COLO668 (cell line): ENCODE measurements around the gene PARD3.

Experiments used
- DNase-seq: peaks from one replicate; lab custom pipeline; 2025; ENCODE audit not compliant: unreplicated experiment; lab: John Stamatoyannopoulos, UW

The PARD3 gene

DNA sequence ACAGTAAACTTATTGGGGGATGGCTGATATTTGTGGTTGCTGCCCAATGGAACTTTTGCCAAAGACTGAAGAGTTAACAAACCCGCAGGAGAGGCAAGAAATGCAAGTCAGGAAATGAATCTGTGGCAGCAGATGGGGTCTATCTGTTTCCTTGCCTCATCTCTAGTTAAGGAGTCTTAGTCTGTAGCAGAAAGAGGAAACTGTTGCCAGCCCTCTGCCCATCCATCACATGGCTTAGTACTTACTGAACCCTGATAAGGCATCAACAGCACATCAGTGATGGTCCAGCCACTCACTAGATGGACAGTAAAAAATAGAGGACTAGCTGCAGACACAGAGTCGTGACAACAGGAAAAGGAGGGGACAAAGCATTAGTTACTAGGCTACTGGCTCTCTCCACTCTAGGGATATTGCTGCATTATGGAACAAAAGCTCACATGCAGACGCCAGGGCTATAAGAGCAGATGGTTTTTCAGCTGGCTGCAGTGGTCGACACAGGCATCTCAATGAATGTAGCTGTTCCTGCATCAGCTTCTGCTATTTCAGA lies 614.7 kb downstream of the PARD3 start:
- DNase-seq: no peak

DNA sequence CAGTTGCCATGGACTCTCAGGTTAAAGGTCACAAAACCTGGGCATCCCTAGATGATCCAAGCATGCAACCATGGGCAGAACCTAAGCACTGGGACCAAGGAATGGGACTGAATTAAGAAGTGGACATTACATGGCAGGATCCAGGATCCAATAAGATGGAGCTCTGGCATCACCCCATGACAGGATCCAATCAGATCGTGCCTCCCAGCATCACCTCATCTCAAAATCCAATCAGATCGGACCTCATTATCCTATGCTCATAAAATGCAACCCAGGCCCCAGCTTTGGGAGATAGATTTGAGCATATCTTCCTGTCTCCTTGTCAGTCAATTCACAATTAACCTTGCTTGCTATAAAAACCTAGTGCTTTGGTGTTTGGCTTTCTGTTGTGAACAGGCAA lies 616.1 kb downstream of the PARD3 start:
- DNase-seq: no peak

GRCh38 chr10:34196058-34196433 lies 619.0 kb downstream of the PARD3 start:
- DNase-seq: no peak

DNA sequence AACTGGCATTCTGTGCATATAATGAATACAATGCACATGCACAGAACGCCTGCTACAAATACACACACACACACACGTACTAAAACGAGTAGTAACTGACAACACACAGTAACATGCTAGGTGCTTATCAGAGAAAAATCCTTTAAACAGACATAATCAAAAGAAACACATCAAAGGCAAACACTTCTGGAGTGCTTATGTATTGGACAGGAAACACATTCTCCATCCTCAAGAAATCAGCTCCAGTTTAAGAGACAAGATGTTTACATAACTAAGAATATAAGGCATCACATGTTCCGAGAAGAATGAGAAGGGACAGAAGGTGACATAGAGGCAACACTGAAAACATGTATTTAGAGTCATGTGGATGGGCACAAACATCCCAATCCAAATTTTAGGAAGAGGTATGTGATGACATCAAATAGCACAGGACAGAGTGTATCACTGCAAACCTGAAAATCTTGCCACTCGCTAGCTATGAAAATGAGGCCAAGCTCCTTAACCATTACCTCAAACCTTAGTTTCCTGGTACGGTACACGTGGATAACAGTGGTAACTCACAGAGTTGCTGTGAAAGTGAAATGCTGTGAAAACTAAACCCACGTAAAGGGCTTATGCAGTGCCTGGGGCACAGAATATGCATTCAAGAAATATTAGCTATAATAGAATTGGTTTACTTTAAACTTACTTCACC lies 619.6 kb downstream of the PARD3 start:
- no peak for DNase-seq

- DNase-seq: no peak
Observed at GRCh38 chr10:34193931-34194626, 621.0 kb downstream of the PARD3 start.

DNA sequence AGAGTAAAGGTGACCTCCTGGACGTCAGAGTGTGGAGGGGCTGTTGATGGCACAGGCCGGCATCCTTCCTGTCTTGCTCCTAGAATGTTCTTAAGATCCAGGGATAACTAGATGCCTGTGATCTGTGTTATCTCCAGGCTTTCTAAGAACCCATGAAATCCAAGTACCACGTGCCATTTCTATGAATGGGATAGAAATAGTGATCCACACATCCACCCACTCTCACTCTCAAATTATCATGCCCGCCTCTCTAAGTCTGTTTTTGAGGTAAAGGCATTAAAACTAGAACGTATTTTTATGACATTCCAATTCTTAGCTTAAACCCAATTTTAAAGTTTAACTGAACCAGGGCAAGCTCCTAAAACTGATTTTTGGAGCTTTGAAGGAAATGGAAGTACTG lies 622.5 kb downstream of the PARD3 start:
- no peak for DNase-seq

GRCh38 chr10:34191406-34191805 lies 623.7 kb downstream of the PARD3 start:
- no peak for DNase-seq

DNA sequence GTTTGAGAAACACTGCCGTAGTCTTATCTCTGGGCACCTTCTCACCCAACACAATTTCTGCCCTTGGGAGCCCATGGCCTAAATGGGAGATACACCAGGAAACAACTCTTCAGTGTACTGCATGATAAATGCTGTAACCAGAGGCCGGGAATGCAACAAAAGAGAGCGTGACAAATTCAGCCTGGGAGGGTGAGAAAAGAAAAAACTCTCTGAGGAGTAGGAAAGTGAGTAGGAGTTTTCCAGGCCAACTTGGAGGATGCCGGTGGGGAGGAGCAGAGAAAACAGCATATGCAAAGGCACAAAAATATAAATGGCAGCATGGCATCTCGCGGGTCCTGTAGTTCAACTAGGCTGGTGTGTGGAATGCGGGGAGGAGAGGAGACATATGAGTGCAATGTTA lies 624.5 kb downstream of the PARD3 start:
- DNase-seq: no peak

- DNase-seq: no peak
Observed at GRCh38 chr10:34189830-34190229, 625.3 kb downstream of the PARD3 start.

DNA sequence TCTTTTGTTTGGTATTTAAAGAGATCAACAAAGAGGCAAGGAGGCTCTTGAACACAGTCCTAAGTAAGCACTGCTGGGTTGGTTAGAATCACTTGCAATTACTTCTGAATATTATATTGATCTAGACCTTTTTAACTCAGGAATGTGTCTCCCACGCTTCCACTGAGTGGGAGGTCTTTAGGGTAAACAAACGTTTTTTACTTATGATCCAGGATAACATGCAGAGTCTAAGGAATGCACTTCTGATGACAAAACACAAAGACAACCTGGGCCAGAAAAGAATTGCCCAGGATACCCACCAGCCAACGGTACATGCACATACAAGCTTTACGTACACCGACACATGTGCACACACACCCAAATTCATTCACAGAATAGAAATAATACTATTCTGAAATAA lies 626.9 kb downstream of the PARD3 start:
- DNase-seq: no peak

DNA sequence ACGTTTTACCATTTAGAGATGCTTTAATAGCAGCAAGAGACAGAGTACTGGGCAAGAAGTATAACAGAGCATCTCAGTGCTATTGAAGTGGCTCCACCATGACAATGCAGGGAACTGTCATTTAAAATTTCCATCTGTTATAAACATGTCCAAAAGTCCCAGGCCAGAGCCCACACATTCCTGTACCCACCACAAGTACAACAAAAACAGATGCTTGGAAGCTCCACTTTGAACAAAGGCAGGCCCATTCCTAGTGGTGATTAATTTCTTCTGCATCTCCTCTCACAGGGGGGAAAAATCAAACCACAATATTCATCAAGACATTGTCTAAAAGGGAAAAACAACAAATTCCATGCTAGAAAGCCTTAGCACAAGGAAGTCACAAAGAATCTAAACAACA lies 627.9 kb downstream of the PARD3 start:
- DNase-seq: no peak

DNA sequence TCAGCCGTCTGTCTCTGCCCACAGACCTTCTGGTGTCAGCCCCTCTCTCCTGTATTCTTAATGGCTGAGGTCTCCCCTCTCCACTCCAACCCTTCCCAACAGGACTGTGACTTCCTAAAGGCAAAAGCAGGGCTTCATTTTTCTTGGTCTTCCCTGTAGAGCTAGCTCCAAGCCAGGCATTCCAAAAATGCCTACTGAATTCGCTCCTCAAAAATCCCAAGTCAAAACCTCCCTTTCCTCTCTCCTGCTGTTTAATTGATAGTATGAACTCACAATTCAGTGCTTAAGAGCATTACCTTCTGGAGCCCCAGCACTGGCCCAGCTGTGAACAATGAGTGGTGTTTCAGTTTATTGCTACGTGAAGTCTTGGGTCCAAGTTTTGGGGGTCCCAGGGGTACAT lies 628.4 kb downstream of the PARD3 start:
- DNase-seq: no peak

DNA sequence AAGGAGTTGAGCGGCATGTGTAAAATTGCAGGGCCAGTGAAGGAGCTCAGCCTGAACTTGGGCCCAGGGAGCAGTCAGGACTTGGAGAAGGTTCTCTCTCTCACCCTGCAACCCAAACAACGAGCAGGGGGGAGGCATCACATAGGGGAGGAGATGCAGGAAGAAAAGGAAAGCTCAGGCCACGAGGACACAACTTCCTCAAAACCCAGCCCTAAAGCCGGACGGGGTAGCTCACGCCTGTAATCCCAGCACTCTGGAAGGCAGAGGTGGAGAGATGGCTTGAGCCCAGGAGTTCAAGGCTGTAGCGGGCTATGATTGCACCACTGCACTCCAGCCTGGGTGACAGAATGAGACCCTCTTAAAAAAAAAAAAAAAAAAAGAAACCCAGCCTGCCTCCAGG lies 629.1 kb downstream of the PARD3 start:
- DNase-seq: no peak

DNA sequence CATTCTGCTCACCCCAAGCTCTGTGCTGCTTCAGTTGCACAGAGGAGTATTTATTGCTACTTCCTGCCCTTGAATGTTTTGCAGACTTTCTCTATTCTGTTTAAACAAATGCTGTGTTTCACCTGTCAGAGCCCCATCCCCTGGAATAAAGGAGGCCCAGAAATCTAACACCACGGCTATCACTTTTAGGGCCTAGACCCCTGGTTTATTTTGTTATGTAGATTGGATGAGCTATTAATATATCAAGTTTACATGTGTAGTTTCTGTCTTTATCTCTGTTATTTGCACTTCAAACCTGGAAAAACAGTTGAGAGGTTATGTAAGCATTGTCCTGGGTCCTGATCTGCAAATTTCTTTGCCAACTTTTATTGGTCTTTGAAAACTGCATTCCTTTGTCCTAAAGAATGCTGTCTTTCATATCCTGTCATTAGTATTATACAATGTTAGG lies 630.1 kb downstream of the PARD3 start:
- no peak for DNase-seq

- no peak for DNase-seq
Observed at GRCh38 chr10:34184397-34184796, 630.7 kb downstream of the PARD3 start.

GRCh38 chr10:34183016-34183796 lies 631.9 kb downstream of the PARD3 start:
- DNase-seq: no peak

DNA sequence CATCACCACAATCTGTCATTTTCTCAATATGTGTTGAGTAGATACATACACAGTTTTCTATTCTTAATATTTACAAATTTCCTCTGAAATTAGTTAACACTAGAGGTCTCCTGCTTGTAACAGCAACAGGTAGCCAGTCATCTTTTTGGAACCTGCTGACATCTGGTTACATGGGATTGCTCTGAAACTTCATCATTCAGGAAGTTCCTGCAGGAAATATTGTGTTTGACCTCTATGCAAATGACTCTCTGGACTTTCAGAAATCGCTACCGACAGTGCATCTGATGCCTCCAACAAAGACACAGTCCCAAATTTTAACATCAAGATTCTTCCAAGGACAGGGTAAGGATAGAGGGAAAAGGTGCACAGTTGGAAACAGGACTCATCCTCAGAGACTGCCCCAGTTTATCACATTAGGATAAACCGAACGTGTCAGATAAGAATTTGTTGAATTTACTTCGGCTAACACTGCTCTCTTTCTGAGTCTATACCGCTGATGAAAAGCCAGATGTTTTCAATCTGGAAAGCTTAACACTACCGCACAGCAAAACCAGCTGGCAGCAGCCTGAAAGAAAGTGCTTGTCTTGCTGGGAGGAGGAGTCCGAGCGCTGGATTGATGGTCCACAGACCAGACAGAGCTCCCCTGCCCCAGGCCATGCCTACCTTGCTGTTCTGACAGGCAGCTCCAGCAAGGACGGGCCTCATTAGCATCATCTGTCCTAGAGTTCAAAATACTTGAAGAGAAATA lies 633.4 kb downstream of the PARD3 start:
- no peak for DNase-seq

DNA sequence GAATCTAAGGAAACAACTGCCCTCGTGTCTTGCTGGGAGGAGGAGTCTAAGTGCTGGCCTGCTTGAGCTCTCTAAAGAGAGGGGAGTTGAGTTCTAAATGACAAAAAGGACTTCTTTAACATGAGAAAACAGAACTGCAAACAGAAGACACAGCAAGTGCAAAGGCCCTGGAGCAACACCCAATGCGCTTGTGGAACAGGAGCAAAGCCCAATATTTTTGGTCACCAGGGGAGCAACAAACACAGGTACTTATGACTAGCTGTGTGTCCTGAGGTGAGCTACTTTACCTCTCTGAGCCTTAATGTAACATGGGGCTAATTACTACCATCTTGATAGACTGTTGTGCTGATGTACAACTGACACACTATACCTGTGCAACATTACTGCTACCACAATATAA lies 634.3 kb downstream of the PARD3 start:
- DNase-seq: no peak

DNA sequence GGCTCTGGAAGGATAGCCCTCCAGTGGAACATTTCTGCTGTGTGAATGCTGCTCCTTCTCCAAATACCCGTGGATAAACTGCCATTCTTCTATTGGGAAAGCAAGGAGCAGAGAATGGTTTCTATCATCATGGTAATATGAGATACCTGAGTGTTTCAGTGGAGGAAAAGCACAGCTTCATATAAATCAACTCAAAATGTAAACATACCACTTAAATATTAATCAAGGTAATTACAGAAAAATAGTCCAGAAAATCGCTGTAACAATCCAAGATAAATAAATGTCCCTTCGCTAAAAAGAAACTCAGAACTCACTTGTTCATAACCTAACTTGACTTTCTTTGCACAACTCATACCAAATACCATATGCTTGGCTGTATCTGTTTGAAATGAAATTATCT lies 635.8 kb downstream of the PARD3 start:
- no peak for DNase-seq

DNA sequence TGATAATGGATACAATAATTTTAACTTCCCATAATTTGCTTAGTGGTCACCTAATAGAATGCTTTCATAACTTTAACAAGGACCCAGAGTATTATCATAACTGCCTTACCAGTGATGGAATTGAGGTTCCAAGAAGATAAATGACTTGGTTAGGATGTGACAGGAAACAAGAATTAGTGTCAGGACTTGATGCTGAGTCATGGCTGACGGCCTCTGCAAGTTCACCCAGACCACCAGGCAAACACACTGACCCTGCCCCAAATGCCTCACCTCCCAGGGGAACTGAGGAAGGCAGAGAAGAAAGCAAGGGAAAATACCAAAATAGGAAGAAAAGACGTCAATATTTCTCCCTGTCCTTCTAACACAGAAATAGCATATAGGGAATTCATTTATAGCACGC lies 636.3 kb downstream of the PARD3 start:
- no peak for DNase-seq

- DNase-seq: no peak
Observed at GRCh38 chr10:34178196-34178595, 636.9 kb downstream of the PARD3 start.
